ENCODE measurements around the gene SMARCD2.

Gene SMARCD2

DNA sequence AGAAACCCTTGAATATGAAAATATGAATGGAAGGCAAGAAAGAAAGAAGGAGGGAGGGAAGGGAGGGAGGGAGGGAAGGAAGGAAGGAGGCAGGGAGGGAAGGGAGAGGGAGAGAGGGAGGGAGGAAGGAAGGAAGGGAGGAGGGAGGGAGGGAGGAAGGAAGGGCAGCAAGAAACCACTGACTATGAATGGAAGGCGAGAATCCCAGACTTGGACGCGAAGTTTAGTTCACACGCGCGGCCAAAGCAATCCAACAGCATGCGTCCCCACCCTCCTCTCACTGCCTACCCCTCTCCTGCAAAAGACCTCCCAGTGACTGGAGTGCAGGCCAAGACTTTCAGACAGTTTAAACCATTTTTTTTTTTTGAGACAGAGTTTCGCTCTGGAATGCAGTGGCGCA lies 7.9 kb upstream of the SMARCD2 start:
- no peak for DNase-seq (ENCODE audit: low read depth)

DNA sequence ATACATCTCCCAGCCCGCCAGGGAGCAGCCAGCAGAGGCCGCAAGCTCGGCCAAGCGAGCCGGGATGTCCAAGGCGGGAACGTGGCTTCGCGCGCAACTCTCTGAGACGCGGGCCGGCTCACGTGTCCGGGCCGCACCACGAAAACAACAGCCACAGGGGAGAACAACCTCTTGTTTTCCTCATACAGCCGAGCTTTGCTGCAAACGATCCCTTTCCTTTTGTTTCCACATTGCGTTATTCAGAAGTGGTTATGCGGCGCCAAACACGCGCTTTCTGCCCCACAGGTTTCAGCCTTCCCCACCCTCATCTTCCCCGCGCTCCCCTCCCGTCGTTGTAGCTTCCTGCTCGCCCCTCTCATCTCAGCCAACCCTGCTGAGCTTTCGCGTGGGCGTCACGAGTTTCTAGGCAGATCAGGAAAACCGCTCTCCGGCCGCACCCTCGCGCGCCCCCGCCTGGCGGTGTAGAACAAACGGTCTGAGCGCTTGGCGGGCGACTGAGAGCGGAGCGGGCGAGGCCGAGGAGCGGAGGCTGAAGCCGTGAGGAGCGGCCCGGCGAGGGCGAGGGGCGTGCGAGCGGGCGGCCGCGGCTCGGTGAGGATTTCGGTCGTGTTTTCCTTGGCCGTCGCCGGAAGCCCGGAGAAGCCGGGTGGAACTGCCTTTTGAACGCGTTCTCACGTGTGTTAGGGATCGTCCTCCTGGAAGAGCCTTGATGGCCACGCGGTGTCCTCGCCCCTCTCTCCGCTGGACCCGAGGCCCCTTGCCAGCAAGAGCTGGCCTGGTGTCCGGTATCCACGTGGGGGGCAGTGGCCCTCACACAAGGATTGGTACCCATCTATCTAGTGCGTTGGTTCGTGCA lies 6.6 kb upstream of the SMARCD2 start:
- peak; percentile 68 for DNase-seq (ENCODE audit: low read depth)

DNA sequence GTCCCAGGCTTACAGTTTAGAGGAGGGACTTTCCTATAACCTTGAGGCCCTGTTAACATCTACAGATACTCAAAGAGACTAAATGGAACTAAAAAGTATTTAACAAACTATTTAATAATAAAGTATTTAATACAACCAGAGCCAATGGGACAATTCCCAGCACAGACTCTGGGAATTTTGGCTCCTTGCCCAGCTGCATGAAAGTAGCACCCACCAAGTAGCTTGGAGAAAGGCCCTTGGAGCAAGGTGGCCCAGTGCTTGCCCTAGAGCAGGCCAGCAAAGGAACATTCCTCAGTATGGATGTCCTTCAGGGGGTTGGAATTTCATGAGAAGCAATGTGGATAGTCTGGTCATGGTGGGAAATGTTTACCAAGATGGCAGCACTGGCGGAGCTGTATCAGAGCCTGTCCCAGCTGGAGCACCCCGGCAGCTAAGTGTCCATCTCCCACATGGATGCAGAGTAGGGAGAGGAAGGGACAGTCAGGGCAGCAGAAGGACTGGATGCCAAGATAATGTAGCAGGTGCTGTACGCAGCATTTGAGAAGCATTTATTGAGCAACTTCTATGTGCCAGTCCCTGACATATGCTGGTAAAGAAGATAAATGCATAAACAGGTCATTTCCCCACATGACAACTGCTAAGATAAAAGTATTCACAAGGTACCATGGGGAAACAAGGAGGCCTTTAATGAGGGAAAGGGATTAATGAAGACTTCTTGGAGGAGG lies 5.2 kb upstream of the SMARCD2 start:
- no peak for DNase-seq (ENCODE audit: low read depth)

DNA sequence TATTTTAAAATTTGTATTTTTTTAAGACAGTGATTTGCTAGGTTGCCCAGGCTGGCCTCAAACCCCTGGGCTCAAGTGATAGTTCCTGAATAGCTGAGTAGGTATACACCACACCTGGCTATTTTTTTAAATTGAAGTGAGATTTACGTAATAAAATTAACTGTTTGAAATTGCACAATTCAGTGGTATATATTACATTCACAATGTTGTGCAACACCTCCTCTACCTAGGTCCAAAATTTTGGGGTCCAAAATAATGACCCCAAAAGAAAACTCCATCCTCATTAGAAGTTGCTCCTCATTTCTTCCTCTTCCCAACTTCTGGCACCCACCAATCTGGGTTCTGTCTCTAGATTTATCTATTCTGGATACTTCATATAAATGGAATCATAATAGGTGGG lies 3.0 kb upstream of the SMARCD2 start:
- no peak for DNase-seq (ENCODE audit: low read depth)

DNA sequence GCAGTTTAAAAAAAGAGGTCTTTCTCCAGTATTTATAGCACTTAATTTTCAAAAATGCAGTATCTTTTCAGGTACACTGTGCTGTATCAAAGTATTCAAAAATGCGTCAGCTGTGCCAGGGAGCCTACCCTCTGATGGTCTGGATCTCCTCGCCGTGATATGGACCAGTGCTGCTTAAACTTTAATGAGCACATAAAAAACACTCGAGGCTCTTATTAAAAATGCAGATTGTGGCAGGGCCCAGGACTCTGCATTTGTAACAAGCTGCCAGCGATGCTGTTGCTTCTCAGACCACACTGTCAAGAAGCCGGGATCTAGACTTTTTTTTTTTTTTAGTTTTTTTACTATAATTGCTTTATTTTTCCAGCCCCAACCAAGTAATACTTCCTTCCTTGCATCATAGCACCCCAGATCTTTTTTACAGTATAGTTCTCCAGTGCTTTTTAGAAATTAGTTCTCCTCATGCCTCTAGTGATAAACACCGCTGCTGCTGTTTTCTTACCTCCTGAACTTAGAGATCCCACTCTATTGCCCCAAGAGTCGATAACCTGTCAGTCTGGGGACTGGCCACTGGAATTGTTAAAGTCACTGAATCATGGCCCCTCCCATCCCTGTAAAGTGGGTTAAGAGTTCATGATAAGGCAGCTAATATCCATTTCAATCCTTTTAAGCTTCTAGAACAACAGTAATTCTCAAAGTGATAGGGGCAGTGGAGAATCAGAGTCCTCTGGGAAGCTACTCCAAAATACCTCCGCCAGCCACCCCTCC lies 1.6 kb upstream of the SMARCD2 start:
- DNase-seq (ENCODE audit: low read depth), result no peak

DNA sequence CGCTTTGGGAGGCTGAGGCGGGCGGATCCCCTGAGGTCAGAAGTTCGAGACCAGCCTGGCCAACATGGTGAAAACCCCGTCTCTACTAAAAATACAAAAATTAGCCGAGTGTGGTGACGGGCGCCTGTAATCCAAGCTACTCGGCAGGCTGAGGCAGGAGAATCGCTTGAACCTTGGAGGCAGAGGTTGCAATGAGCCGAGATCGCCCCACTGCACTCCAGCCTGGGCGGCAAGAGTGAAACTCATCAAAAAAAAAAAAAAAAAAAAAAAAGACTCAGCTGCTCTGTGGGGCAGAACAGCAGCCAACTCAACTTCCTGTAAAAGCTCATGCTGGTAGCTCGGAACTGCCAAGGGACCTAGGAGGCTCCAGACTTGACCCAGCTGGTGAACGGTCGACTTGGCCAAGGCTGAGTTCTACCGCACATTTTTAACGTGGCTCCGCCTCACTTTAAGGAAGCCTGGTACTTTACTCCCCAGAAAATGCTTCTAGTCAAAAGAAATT lies 953 bp upstream of the SMARCD2 start:
- DNase-seq (ENCODE audit: low read depth), result peak; percentile 67

DNA sequence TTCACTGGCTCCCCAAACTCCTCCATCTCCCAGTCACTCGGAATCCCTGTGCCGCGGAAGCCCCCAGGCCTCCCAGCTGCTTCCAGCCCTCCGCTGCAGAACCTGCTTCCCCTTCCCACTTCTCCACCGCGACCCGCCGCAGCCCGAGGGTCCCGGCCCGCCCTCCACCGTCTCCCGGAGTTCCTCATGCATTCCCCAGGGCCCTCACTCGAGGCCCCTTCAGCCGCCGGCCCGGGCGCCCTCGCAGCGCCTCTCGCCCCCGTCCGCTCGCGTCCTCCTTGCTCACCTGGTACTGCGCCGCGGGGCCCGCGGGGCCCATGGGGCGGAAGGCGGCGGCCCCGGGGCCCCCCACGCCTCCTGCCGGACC lies 329 bp downstream of the SMARCD2 start:
- DNase-seq (ENCODE audit: low read depth), result no peak

DNA sequence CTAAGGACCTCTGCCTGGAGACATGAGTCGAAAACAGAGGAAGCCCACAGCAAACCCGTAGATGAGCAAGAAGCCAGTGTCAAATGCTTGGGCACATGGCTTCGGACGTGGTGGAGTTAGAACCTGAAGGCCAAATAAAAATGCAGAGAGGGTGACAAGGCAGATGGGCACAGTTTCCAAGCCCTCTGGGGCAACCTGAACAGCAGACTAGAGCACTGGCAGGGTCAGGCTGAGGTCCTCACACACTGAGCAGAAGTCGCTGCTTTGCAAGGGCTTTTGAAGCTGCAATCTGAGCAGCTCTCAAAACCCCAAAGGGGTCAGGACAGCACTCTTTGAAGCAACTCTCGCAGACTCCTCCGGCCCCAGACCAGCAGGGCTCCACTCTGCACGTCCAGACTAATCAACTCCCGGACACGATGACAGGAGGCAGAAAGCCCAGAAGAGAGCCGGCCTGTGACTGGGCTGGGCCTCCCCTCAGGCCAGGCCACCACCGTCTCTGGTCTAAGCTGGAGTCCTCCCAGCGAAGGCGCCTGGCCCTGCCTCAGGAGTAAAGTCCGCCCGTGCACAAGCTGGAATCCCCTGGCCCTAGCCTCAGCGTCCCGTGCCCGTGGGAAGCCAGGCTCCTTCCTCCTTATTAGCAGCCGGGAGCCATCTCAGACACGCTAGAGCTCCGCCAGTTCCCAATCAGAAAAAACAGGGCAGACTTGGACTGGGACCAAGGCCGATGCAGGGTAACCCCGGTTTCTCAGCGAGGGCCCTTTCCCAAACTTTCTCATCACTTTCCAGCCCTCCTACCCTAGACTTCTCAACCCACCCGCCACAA lies 924 bp downstream of the SMARCD2 start:
- DNase-seq (ENCODE audit: low read depth), result no peak

DNA sequence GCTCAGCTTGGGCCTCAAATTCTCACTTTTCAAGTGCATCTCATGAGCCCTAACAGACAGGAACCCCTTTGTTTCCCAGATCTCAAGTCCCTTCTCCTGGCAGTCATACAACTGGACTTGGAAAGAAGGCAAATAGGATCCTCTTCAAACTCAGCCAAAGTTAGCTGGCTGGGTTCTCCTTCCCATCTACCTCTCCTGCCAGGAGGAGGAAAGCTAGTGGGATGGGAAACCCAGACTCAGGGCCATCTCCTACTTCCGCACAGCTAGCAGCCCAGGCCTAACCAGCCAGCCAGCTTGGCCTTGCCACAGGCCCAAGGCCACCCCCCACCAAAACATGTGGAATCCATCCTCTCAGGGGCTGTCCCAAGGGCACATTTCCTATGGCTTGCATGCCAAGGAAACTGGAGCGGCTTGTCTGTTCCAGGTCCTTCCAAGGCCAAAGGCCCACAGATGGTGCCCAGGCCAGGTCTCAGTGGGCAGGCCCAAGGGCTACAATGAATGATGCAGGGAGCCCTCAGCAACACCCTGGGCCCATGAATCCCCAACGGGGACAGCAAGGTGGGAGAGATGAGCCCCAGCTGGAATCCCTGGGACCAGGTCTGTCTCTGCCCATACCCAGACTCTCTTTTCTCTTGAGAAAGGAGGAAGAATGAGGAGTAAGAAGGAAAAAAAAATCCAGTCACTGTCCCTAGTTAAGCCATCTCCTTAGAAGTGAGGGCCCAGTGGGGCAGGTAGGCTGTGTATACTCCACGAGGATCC lies 1.7 kb downstream of the SMARCD2 start:
- peak; percentile 38 for DNase-seq (ENCODE audit: low read depth)

DNA sequence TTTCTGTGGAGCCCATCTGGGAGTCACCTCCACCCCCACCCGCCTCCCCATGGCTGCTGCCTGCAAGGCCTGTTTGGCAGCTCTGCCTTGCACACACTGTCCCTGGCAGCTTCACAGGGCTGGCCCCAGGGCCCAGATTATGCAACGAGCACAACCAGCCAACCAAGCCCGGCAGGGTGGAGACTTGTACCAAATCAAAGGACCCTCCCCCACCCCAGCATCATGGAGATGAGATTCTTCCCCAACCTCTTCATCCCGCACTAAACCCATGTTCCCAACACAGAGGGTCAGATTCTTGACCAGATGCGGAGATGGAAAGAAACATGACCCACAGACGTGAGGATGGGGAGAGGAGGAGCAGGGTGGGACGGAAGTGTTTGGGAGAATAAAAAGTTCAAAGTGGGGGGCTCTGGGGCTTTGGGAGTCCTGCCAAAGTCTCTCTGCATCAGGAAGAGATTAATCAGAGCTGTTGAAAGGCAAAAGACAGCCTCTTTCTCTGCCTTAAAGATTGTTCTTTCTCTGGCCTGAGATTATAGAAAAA lies 3.8 kb downstream of the SMARCD2 start:
- peak; percentile 52 for DNase-seq (ENCODE audit: low read depth)

DNA sequence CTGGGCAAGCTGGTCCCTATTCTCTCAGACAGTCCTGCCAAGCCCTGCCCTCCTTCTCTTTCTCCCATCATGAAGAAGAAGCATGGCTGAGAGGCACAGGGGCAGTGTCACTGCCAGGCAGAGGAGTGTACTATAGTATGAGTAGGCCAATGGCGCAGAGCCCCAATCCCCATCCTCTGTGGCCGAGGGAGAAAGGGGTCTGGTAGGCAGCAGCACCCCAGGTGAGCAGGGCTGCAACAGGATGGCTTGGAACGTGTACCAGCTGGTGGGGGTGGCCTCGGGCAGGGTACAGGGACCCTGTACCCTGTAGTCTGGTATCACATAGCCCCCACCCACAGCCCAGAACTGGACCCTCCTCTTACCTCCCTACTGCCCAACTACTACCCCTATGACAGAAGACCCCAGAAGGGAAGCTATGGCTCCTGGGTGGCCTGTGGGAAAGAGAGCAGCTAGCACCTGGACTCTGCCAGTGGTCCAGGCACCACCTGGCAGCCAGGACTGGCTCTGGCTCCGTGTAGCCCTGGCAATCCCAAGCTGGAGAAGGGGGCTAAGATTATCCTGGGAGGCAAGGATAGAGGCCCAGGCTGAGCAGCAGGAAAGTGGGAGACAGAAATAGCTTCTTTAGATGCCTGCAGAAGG lies 4.4 kb downstream of the SMARCD2 start:
- DNase-seq (ENCODE audit: low read depth), result no peak

DNA sequence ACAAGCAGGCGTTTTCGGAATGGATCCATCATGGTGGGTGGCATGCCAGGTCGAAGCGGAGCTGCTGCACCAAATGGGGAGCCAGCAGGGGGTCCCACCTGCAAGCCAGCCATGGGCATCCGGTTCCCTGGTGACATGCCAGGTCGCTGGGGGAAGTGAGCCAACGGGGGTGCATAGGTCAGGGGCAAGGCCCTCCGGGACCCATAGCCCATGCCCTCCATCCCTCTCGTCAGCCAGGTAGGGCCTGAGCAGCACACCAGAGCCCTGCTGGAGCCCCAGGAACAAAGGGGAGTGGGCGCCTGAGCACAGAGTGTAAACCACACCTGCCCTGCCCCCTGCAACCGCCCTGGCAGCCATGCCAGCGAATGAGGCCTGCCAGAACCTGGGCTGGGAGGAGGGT lies 5.0 kb downstream of the SMARCD2 start:
- no peak for DNase-seq (ENCODE audit: low read depth)

DNA sequence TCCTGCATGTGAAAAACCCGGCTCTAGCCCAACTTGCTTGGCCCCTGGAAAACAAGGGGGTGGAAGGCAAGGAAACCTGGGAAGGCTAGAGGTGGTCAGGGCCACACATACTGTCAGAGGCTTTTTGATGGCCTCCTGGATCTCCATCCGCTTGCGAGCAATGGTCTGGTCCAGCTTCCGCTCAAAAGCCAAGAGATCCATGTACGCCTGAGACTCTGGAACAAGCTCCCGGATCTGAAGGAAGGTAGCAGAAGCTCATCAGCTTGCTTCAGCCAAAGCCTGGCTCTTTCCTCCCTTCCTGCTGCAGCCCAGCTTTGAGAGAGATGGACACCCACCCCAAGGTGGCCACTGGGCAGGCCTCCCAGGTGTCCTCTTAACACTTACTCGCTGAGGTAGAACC lies 5.7 kb downstream of the SMARCD2 start:
- no peak for DNase-seq (ENCODE audit: low read depth)

DNA sequence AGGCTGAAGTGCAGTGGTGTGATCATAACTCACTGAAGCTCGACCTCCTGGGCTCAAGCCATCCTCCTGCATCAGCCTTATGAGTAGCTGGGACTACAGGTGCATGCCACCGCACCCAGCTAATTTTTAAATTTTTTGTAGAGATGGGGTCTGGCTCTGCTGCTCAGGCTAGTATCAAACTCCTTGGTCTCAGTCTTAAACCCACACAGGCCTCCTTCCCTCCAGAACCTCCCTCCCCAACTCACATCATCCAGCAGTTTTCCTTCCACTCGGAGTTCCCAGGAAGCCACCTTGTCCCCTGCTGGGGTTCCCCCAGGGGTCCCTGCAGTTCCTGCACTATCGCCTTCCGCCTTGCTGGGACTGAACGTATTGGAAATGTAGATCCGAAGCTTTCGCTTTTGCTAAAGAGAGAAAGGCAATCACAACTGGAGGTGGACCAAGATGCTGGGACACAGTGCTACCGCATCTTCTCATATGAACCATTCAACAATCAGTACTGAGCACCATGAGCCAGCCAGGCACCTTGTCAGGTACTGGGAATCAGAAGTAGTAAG lies 7.2 kb downstream of the SMARCD2 start:
- no peak for DNase-seq (ENCODE audit: low read depth)

DNA sequence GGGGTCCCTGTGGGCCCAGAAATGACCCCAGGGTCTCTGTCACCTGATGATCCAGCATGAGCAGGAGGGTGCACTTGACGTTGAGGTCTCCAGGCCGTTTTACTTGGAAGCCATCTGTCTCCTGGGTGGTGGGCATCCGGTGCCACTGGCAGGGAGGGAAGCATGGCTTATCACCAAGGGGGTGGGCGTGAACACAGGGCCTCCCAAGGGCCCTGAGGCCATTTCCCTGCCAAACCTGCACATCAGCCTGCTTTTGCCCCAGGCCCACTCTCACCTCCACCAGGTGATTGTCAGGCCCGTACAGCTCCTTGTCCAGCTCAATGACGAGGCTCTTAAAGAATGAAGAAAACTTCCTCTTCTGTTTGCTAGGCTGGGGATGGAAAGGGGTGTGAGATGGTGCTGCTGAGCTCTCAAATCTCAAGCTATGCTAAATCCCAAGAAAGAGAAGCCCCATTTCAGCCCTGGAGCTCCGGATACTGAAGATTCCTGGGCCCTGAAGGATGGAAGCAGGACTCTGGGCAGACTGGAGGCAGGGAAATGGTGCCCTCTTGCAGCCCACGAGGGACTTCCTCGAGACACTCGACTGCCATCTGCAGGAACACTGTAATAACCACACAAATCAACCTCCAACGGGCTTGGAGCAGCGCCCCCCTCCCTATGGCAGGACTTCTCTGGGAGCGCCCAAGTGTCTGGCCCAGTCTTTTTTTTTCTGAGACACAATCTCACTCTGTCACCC lies 7.9 kb downstream of the SMARCD2 start:
- DNase-seq (ENCODE audit: low read depth), result peak; percentile 60

DNA sequence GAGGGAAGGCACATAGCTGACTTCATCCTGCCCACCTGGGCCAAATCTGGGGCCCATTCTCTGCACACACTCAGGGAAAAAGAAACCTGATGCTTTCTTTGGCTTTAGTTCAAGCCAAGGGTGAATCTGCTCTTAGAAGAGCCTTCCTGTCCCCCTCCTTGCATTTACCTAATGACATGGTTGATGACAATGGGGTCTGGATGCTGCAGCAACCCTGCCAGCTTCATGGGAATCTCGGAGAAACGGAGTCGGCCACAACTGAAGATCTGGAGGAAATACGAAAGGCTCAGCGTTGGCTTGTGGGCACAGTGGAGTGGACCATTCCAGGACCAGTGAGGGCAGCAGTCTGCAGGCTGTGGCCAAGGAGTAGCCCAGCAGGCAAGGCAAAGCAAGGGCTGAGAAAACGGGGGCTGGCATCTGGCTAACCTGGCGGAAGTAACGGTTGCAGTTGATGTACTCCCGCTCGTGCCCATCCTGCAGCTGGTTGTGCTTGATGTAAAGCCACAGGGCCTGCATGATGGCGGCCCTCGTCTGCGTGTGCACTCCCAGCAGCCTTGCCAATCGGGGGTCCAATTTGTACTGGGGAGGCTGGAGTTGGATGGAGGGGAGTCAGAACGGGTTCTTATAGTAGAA lies 8.6 kb downstream of the SMARCD2 start:
- DNase-seq (ENCODE audit: low read depth), result no peak

DNA sequence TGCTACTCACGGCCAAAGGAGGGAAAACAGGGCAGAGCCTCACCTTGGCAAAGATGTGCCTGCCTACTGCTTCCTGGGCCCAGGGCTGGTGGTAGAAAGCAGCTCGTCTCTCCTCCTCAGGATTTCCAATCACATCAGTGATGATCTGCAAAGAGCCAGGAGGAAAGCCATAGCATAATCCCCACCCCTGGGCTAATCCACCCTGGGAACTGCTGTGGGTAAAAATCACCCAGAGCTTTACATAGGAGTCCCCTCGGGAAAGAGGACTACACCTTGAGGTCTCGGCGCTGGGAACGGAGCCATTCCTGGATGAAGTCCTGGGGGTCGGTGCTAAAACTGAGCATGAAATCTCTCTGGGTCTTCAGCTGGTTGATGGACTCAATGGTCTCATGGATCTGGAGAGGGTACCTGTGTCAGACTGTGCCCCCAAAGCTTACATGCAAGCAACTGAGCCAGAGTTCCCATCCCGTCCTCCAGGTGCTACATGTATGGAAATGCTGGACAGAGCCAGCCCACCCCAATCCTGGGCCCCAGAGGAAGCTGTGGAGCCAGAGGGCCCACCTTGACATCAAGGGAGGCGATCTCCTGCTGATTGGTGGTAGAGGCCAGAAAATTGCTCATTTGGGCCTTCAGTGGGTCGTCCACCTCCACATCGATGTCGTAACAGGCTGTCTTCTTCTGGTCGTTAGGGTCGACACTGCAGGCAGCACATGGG lies 9.3 kb downstream of the SMARCD2 start:
- no peak for DNase-seq (ENCODE audit: low read depth)

DNA sequence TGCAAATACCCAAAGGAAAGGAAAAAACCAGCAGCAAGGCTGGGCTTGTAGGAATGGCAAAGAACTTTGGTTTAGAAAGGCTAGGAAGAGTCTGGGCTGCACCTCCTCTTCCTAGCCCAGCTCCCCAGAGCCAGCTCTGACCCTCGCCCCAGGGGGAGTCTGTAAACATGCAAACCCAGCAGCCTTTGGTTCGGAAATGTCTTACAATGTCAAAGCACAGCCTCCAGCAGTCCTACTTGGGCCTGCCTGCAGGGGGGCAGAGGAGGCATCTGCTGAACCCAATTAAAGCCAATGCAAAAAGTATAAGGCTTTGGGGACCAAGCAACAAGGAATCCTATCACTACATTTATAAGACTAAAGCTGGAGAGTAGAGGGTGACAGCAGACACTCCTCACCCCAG lies 10.0 kb downstream of the SMARCD2 start:
- no peak for DNase-seq (ENCODE audit: low read depth)

Data from GM04504 (cell line).